ENCODE results near the gene LGALS1. TPM values are rescaled to one million over a fixed set of nuclear protein-coding genes. Genes with fewer than 3 reads are reported as not detected.

Gene LGALS1
- total RNA-seq, 4 donors from 2014 or later, result 110 to 347 (median 232) TPM

GRCh38 chr22:37725551-37726240, 50.3 kb downstream of the LGALS1 start:
- intact Hi-C loops (cut with DNase I; ENCODE audit: low total_unique reads), result no loop called here
- H3K4me3 ChIP-seq (ENCODE audit: low read depth, poor library complexity, severe bottlenecking), result no peak overlapping the region
- DNase-seq (ENCODE audit: low spot score in 2 of 2), result no peak
- WGBS, 2 donors, result 95 to 96% methylated on average over 25 of the region's 25 CpGs
- TF ChIP-seq CTCF (IDR thresholded peaks at IDR 0.05) (no peak), POLR2A (IDR thresholded peaks at IDR 0.05) (no peak)

- TF ChIP-seq CTCF (IDR thresholded peaks at IDR 0.05) (no peak), POLR2A (IDR thresholded peaks at IDR 0.05) (no peak)
- no peak for DNase-seq (ENCODE audit: low spot score in 2 of 2)
- intact Hi-C loops (cut with DNase I; ENCODE audit: low total_unique reads), result no loop called here
- no peak overlapping the region for H3K4me3 ChIP-seq (ENCODE audit: low read depth, poor library complexity, severe bottlenecking)
- WGBS, 2 donors, result 85 to 91% methylated on average over 12 to 20 of the region's 20 CpGs
Measured at GRCh38 chr22:37726241-37726887, 50.9 kb downstream of the LGALS1 start.

- intact Hi-C loops (cut with DNase I; ENCODE audit: low total_unique reads), result no loop called here
- WGBS, 2 donors, result 100% methylated on average over 1 of the region's 1 CpG
- no peak for TF ChIP-seq POLR2A (IDR thresholded peaks at IDR 0.05)
- DNase-seq (ENCODE audit: low spot score in 2 of 2), result no peak
- H3K4me3 ChIP-seq (ENCODE audit: low read depth, poor library complexity, severe bottlenecking), result no peak overlapping the region
Measured at GRCh38 chr22:37728620-37729019, 53.2 kb downstream of the LGALS1 start.

Other genes with a start within 250 kb of the LGALS1 start
- gene ELFN2, start 248.2 kb upstream of the LGALS1 start, total RNA-seq, result 1 to 10 TPM in 2 of 4 donors, under 1 TPM in 2; 0.26 to 1.5 (median 0.82) TPM
- 10 to 100 TPM in 1 of 4 donors, 1 to 10 TPM in 3; 5.7 to 13.0 (median 6.3) TPM for gene MFNG, start 189.3 kb upstream of the LGALS1 start, total RNA-seq
- gene CARD10, start 156.2 kb upstream of the LGALS1 start, total RNA-seq, result 10 to 100 TPM; 13.2 to 22.5 (median 18.6) TPM
- gene CDC42EP1, start 115.2 kb upstream of the LGALS1 start, total RNA-seq, result 10 to 100 TPM; 44.4 to 80.1 (median 70.5) TPM
- 1 to 10 TPM in 1 of 4 donors, not detected in 3; 1.4 TPM for gene LGALS2, start 95.5 kb upstream of the LGALS1 start, total RNA-seq
- gene GGA1, start 66.8 kb upstream of the LGALS1 start, total RNA-seq, result 10 to 100 TPM; 50.3 to 66.0 (median 53.6) TPM
- gene SH3BP1, start 36.0 kb upstream of the LGALS1 start, total RNA-seq, result 10 to 100 TPM; 29.1 to 83.3 (median 60.3) TPM
- 1 to 10 TPM; 1.8 to 4.6 (median 3.2) TPM for gene PDXP, start 16.9 kb upstream of the LGALS1 start, total RNA-seq
- gene NOL12, start 10.7 kb downstream of the LGALS1 start, total RNA-seq, result 10 to 100 TPM; 24.3 to 72.3 (median 36.1) TPM
- 10 to 100 TPM; 45.3 to 86.4 (median 65.1) TPM for gene TRIOBP, start 21.4 kb downstream of the LGALS1 start, total RNA-seq
- gene GCAT, start 132.3 kb downstream of the LGALS1 start, total RNA-seq, result 10 to 100 TPM; 12.5 to 20.4 (median 16.2) TPM
- not detected for gene GALR3, start 147.7 kb downstream of the LGALS1 start, total RNA-seq
- gene ANKRD54, start 168.7 kb downstream of the LGALS1 start, total RNA-seq, result 10 to 100 TPM; 36.2 to 61.6 (median 53.0) TPM
- gene EIF3L, start 173.8 kb downstream of the LGALS1 start, total RNA-seq, result 100 to 1,000 TPM; 392 to 558 (median 489) TPM
- gene MICALL1, start 230.7 kb downstream of the LGALS1 start, total RNA-seq, result 100 to 1,000 TPM; 124 to 150 (median 143) TPM

Data from lower leg skin (tissue), 4 donors.